NCI-H510A (cell line): ENCODE measurements around the gene COX7B2.

Experiments
- DNase-seq: peaks from one replicate; lab custom pipeline; 2025; lab: John Stamatoyannopoulos, UW

COX7B2 gene

DNA sequence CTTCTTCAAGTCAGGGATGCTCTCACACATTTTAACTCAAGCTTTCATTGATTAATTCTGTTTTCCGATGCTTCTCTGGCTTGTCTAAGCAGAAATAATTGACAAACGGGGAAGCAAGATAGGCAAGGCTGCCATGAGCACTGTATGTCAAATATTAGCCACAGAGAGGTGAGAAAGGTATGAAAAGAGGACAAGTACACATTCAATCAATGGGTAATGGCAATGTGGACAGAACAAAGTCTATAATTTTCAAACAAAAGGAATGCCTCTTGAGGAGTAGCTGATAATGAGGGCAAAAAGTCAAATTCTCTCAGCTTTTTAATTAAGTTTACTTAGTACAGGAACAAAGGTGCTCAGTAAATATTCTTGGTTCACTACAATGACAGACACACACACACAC is 19.6 kb downstream of the COX7B2 start:
- DNase-seq, result no peak

DNA sequence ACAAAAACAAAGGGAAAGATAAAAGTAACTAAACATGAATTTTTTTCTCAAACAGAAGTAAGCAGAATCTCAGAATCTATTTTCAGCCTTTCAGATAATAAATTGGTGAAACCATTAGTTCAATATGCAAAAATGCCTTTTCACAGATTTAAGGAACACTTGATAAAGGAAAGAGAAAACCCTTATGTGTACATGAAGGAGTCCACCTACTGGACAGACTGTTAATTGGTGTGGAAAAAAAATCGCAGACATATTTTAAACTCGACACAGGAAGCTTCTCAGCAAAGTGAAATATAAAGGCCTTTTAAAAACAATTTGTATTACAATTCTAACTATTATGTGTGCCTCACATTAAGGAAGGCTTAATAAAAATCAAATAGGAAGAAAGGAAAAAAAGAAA is 22.3 kb downstream of the COX7B2 start:
- no peak for DNase-seq

DNA sequence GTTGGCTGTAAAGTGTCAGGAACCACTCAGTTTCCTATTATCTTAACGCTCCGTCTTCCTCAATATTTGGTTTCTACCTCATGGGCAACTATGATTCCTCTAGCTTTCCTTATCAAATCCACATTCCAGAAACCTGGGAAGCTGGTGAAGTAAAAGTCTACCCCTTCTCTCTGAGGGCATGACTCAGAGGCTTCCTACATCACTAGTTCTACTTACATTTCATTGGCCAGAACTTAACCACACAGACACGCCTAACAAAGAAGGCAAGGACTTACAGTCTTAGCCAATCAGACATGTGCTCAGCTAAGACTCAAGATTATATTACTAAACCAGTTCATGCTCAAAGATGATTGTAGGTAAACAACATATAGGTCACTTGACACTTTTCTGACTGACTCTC is 30.4 kb downstream of the COX7B2 start:
- no peak for DNase-seq

DNA sequence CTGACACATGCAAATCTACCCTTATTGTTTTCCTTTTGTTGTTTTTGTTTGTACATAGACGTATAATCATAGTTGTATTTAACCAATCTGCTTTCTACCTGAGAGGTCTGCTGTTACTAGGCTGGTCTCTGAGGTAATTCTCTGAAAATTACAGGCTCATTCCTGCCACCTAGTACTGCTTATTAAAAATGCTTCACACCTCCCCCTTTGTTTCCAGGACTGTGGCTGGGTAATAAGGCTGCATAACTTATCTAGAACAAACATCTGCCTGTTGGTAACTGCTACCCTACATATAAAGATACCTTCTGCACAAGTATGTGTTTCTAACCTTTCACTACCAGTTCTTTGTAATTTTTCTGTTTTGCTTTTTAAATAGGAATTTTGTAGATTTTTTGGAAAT is 34.2 kb downstream of the COX7B2 start:
- no peak for DNase-seq

DNA sequence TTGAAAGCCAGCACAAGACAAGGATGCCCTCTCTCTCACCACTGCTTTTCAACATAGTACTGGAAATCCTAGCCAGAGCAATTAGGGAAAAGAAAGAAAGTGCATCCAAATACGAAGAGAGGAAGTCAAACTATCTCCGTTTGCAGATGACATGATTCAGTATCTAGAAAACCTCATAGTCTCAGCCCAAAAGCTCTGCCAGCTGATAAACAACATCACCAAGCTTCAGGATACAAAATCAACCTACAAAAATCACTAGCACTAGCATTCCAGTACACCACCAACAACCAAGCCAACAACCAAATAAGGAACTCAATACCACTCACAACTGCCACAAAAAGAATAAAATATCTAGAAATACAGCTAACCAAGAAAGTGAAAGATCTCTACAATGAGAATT is 38.6 kb downstream of the COX7B2 start:
- DNase-seq, result no peak

DNA sequence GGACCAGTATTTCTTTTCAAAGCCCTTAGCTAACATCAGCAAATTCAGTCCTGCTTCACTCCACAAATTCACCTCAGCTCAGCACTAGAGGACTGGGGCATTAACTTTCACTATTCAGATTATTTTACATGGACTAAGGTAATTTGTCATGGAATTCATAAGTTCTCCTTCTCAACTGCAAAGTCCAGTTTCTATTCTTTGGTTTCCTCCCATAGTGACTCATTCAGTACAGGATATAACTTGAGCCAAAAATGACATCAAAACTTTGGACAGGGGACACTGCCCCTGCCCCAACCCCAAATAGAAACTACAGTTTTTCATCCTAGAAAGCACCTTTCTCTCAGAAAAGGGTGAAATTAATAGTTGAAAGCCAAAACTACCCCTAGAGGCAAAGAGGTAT is 52.7 kb downstream of the COX7B2 start:
- DNase-seq, result no peak

DNA sequence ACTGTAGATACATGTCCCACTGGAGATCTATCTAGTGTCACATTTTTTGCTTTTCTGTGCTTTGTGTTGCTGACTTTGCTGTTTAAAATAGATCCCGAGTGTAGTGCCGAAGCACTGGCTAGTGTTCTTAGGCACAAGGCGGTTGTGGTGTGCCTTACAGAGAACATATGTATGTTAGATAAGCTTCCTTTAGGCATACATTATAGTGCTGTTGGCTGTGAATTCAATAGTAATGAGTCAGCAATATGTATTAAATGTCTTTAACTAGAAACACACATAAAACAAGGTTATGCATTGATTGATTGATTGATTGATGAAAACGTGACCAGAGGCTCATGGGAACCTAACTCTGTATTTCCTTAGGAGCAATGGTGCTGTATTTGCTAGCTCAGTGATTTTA is 56.2 kb downstream of the COX7B2 start:
- DNase-seq, result no peak

DNA sequence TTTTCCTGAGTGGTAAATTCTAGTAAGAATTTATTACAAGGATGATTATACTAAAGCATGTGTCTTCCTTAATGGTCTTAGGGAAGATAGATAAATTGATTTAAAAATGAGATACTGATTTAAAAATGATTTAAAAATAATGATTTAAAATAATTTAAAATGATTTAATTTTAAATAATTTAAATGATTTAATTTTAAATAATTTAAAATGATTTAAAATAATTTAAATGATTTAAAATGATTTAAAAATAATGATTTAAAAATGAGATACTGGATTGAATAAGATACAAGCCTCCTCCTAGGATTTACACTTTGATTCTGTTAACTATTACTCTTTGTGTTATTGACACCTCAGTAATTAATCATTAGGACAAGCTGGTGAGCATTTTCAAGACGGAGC is 59.0 kb downstream of the COX7B2 start:
- DNase-seq, result no peak

DNA sequence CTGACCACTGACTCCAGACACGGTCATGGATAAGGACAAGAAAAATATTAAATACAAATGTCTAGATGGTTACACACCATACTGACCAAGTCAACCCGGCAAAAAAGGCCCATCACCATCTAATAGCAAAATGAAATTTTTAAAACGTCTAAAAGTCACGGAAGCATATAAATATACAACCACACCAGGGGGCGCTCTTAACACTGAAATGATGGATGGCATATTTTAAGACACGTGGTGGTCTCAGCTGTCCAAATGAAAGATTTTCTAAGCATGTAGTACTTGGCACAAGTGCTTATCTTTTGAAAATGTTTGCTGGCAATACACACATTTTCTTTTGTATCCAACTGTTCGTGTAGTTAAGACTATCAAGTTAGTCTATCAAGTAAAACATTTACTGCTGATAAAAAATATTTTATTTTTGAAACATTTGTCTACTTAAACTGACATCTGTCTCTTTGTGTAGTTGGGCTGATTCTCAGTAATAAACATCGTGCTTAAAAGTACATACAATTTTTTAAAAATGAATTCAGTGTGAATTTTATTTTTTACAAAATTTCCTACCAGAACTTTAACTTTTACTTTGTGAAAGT is 64.6 kb downstream of the COX7B2 start:
- DNase-seq, result no peak

DNA sequence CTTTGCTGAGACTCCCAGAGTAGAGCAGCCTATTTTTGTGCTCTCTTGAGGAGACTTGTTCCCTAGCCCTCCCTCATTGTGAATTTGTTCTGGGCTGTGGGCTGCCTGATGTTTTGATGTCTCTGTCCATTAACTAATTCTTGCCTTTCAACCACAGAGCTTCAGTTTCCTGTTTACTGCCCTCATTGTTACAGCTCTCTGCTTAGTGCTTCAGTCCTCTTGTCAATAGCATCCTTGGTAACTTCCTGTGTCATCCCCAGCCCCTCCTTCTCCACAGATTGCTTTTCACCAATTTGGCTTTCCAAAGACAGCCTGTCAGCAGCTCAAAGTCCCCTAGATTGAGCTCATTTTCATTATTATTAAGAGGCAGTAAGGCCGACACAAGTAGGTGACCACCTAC is 69.9 kb downstream of the COX7B2 start:
- peak; percentile 26 for DNase-seq

DNA sequence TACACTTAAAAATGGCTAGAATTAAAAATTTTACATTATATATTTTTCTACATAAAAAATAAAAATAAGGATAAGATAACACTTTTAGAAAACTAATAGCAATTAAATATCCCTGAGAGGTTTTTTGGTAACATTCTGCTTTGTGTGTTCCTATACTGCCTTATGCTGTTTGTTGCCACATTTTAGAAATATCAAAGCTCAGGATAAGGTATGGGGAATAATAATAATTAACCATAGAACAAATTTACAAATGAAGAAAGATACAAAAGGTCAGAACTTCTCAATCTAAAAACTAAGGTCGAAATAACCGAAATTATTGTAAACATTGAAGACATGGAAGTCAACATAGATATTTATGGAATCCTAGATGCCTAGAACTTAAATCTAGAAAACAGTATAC is 71.4 kb downstream of the COX7B2 start:
- DNase-seq, result no peak

DNA sequence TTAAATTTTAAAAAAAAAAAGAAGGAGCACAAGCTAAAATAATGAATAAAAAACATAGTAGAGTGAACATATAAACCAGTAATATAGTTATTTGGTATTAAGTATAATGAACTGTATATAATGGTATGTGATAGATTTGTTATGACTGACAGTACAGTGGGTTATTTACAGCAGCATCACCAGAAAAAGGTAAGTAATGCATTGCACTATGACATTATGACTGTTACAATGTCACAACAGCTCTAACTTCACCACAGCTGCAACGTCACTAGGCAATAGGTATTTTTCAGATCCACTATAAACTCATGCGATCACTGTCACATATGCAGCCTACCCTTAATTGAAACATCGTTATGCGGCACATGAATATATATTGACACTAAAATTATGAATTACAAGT is 72.5 kb downstream of the COX7B2 start:
- DNase-seq, result no peak

DNA sequence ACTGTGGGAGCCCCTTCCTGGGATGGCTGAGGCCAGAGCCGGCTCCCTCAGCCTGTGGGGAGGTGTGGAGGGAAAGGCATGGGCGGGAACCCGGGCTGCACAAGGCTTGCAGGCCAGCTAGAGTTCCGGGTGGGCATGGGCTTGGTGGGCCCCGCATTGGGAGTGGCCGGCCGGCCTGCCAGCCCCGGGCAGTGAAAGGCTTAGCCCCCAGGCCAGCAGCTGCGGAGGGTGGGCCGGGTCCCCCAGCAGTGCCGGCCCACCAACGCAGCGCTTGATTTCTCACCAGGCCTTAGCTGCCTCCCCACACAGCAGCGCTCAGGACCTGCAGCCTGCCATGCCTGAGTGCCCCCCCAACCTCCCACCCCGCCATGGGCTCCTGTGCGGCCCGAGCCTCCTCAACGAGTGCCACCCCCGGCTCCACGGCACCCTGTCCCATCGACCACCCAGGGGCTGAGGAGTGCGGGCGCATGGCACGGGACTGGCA is 78.0 kb downstream of the COX7B2 start:
- DNase-seq, result no peak

DNA sequence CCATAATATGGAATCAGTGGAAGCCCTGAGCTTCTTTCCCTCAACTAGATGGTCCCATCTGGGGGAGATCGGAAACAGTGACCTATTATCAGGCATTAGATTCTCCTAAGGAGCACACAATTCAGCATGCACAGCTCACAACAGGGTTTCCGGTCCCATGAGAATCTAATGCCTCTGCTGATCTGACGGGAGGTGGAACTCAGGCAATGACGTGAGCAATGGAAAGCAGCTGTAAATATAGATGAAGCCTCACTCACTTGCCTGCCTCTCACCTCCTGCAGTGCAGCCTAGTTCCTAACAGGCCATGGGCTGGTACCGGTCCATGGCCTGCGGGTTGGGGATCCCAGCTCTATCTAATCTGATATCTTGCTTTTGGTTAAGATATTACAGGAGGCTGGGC is 88.9 kb downstream of the COX7B2 start:
- DNase-seq, result no peak

DNA sequence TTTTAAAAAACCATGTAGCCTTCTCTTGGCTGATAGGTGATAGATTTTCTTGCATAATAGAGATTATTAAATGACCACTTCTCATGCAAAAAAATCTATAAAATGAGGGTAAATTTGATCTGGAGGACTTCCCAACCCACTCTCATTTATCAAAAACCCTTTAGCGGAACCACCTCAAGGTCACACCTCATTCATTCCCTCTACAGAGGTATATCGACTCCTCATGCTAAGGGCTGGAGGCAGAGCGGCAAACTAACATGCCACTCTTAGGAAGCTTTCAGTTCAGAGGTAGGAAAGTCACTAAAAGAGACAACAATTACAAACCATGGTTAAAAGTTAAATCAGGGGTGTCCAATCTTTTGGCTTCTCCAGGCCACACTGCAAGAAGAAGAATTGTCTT is 90.0 kb downstream of the COX7B2 start:
- no peak for DNase-seq

DNA sequence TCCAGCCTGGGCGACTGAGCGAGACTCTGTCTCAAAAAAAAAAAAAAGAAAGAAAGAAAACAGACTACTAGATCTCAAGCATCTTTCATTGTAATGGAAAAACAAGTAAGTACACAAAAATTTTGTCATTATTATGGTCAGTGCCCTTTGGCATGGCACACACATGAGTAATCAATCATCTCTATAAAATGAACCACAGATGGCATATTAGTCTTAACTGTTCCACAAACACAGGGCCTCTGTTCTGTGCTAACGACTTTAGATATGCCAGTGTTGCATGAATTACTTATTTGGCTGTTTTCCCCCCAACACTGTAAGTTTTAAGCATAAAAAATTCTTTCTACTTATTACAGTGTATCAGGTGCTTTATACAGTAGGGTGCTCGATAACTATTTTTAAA is 90.4 kb downstream of the COX7B2 start:
- DNase-seq, result no peak

DNA sequence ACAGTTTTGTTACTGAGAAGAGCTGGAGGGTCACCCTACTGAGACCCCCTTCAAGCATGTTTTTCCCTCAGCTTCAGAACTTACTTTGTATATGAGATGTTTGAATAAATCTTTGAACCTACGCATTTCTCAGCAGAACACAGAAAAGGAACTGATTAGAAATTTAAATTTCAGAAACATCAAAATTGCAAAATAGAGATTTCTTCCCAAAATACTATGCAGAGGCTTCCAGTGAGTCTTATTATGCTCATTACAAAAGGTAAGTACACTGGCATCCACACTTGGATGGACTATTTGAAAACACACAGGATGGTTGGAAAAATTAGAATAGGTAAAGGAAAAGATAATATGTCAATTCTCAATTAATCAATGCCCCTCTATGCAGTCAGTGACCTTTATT is 91.2 kb downstream of the COX7B2 start:
- DNase-seq, result no peak

DNA sequence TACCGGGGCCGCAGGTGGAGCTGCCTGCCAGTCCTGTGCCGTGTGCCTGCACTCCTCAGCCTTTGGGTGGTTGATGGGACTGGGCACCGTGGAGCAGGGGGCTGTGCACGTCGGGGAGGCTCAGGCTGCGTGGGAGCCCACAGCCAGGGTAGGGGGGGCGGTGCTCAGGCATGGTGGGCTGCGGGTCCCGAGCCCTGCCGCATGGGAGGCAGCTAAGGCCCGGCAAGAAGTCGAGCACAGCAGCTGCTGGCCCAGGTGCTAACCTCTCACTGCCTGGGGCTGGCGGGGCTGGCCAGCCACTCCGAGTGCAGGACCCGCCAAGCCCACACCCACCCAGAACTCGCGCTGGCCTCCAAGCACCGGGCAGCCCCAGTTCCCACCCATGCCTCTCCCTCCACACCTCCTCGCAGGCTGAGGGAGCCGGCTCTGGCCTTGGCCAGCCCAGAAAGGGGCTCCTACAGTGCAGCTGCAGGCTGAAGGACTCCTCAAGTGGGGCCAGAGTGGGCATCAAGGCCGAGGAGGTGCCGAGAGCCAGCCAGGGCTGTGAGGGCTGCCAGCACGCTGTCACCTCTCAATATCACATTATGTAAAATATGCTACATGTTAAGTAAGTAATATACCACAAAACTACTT is 104.1 kb downstream of the COX7B2 start:
- no peak for DNase-seq

DNA sequence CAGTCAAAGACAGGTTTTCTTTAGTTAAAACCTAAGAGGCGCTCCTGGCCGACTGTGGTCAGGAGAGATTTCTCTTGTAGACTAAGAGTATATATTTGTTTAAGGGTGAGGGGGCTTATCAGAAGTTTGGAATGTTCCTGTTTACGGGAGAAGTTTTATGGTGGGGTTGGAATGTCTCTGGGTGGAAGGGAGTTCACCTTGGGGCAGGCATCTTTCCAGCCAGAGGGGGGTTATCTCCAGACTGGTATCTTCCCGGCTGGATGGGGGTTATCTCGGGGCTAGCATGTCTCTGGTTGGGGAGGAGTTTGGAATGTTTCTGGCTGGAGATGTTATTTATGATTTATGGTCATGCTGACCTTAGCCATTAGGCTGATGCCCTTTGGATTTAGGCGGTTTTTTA is 116.0 kb downstream of the COX7B2 start:
- DNase-seq, result no peak

DNA sequence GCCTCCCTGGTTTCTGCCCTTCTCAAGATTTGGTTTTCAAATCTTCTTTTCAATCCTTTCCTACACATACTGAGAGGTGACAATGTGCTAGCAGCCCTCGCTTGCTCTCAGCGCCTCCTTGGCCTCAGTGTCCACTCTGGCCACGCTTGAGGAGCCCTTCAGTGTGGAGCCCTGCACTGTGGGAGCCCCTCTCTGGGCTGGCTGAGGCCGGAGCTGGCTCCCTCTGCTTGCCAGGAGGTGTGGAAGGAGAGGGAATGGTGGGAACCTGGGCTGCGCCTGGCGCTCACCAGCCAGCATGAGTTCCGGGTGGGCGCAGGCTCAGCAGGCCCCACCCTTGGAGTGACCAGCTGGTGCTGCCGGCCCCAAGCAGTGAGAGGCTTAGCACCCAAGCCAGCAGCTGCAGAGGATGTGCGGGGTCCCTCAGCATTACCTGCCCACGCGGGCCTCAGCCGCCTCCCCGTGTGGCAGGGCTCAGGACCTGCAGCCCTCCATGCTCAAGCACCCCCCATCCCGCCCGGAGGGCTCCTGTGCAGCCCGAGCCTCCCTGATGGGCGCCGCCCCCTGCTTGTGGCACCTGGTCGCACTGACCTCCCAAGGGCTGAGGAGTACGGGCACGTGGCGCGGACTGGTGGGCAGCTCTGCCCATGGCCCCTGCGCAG is 127.5 kb downstream of the COX7B2 start:
- DNase-seq, result no peak

DNA sequence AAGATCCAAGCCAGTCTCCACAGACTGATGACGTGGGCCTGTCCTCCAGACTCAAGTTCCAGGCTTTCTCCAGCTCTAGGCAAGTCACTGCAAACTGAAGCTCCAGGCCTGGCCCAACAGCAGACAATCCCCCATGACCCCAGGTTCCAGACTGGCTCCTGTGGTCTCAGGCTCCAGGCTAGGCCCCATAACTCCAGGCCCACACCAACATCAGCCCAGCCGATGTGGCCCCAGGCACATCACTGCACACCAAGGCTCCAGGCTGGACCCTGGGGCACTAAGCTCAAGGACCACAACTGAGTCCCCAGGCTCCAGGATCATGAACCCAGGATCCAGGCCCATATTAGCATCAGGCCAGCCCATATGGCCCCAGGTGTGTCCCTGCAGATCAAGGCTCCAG is 143.6 kb downstream of the COX7B2 start:
- no peak for DNase-seq

DNA sequence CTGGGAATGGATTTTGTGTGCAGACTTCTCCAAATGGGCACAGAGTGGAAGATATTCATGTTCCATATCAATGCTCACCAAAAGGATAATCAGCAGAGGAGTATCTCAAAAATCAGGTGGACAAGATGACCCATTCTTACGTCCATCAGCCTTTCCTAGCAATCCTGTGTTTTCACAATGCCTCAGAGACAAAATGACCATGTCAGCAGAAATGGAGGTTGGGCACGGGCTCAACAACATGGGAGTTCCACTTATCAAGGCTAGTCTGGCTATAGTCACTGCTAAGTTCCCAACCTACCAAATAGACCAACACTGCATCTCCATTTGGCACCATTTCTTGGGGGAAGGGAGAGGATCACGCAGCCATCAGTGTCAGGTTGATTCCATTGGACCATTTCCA is 179.0 kb downstream of the COX7B2 start:
- DNase-seq, result no peak

DNA sequence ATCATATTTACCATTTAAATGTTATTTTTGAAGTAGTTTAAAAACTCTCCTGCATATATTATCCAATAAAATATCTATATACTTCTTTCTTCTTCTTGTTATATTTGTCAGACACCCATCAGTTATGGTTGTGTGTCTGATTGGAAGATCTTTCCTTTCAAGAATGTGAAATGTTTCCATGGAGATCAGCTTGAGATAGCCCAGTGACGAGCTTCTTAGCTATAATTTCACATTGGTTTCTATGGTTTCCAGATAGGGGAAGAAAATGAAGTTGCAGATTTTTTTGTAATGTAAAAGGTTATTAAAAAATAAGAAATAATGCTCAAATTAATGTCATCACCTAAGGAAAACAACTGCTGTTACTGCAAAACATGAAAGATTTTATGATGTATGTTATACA is 189.0 kb downstream of the COX7B2 start:
- no peak for DNase-seq

DNA sequence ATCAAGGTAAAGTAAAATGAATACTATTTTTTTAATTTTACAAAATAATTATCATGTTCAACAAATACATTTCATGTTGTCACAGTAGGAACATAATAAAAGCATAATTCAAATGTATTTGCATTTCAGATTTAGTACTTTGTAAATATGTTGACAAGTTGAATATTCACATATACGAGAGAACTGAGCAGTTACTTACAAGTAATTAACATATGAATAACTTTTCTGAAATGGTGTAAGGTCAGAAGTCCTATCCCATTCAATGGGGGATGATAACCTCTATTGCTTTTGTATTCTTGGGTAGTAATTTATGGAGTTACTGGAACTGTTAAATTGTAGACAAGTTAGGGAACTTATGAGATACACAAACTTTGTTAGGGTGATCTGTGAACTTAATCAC is 191.1 kb downstream of the COX7B2 start:
- no peak for DNase-seq
